ENCODE data around the gene SGK1.

The SGK1 gene

GRCh38 chr6:134123666-134124208 is 194.2 kb downstream of the SGK1 start:
- no peak for DNase-seq (ENCODE audit: low read depth in 2 of 2)

- DNase-seq (ENCODE audit: low read depth in 2 of 2), result no peak
These were observed 195.1 kb downstream of the SGK1 start for GRCh38 chr6:134122775-134123174.

DNA sequence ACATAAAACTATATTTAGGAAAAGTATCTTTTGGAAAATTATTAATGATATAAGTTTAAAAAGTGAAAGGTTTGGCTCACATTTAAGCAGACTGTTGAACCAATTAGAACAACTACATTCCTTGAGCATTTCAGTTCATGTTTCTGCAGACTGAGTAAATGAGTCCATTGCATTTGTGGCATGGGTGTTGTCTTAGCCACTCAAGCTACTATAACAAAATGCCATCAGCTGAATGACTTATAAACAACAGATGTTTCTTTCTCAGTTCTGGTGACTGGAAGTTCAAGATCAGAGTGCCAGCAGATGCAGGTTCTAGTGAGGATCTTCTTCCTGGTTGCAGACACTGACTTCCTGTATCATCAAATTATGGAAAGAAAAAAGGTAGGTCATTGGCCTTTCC is 198.4 kb downstream of the SGK1 start:
- DNase-seq (ENCODE audit: low read depth in 2 of 2), result no peak
